ENCODE data around the gene CFAP97.

DNA sequence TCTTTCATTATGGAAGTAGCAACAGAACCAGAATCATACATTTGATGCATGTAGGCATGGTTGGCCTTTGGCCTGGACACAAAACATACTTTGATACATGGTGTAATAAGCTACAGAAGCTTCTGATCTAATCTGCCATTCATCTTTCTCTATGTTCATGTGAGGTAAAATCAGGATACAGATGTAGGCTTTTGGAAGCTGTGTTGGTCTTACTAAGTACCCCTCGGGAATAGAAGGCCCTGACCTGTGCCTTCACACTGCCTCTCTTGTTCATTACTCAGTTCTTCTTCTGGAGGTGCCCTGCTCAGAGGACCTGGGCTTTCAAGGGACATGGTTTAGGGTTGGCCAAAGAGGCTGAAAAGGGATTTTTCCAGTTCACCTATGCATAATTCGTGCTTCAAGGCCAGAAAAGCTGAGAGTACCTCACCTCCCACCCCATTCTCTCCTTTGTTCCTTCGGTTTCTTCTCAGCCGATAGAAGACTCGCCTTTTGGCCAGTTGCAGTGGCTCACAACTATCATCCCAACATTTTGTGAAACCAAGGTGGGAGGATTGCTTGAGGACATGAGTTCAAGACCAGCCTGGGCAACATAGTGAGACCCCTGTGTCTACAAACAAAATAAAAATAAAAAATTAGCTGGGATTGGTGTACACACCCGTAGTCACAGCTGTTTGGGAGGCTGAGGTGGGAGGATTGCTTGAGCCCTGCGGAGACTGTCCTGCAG is 31.5 kb upstream of the CFAP97 start:
- TF ChIP-seq ZNF274 (IDR thresholded peaks at IDR 0.05; ENCODE audit: low read depth, low read length) (no peak), SUZ12 (IDR thresholded peaks at IDR 0.05; ENCODE audit: extremely low read depth, insufficient read depth, insufficient read length) (no peak)
